Endothelial cell of umbilical vein (primary cell): ENCODE data around the gene SAMD1. TPM values are rescaled to one million over a fixed set of nuclear protein-coding genes. Genes with fewer than 3 reads are reported as not detected.
A peak's percentile ranks its signal among the peaks of the same experiment; 100 is the strongest.

Experiments used
- BruUV-seq: library from RNA; stranded (reverse); fragments of 400-500 nt; replicated peaks from 2 replicates; lab custom pipeline; 2021; lab: Mats Ljungman, UMichigan
- CTCF ChIA-PET: fragments of 300-600, 350-600 bp; sonication (Branson Sonifier 250); formaldehyde crosslinking; loops from one replicate; lab custom pipeline; 2021; ENCODE audit warnings: antibody characterized with exemption, inconsistent platforms; lab: Charles Lee
- POLR2A ChIA-PET: fragments of 300-600, 350-600 bp; sonication (Branson Sonifier 250); formaldehyde crosslinking; loops from one replicate; lab custom pipeline; 2021; ENCODE audit warnings: antibody characterized with exemption, inconsistent platforms; lab: Charles Lee
- DNase-seq: peaks from one replicate; pipeline ENCODE4 v3.0.0-alpha.2; 2011; ENCODE audit warnings: low read depth, low spot score
- FAIRE-seq: peaks from 2 replicates; lab custom pipeline; 2011; peaks lifted over from hg19 to GRCh38; lab: Jason Lieb, UNC
- H2AFZ ChIP-seq: 2 replicates; pipeline ENCODE4 v1.6.0; 2012; ENCODE audit warnings: low read depth, low read length, control low read depth, inconsistent platforms
- H3K27ac ChIP-seq: 2 replicates; pipeline ENCODE4 v1.5.1; 2011; ENCODE audit warnings: low read depth, mild to moderate bottlenecking, control low read depth, low read length, moderate library complexity; ENCODE audit not compliant: insufficient read depth
- H3K27me3 ChIP-seq, 2 experiments: 2 replicates each; pipeline versions ENCODE4 v1.6.0 to v1.6.1; 2011; ENCODE audit warnings: low read length in 2 of 2, mixed read lengths in 1 of 2; ENCODE audit not compliant: control insufficient read depth in 2 of 2, insufficient read depth in 2 of 2
- H3K36me3 ChIP-seq, 2 experiments: 2 replicates in 1 of 2; 3 replicates in 1 of 2; pipeline ENCODE4 v1.5.1; 2011; ENCODE audit warnings: low read length in 2 of 2, mild to moderate bottlenecking in 1 of 2, moderate library complexity in 1 of 2; ENCODE audit not compliant: control insufficient read depth in 2 of 2, insufficient read depth in 2 of 2; ENCODE audit errors: extremely low read depth in 1 of 2
- H3K4me1 ChIP-seq: 3 replicates; pipeline ENCODE4 v1.5.1; 2011; ENCODE audit warnings: mild to moderate bottlenecking, low read length; ENCODE audit not compliant: control insufficient read depth, insufficient read depth; ENCODE audit errors: extremely low read depth
- H3K4me2 ChIP-seq: 2 replicates; pipeline ENCODE4 v1.6.1; 2011; ENCODE audit warnings: low read length, control low read depth, mixed read lengths; ENCODE audit not compliant: insufficient read depth
- H3K4me3 ChIP-seq, 3 experiments: fragments of 200-600 bp in 1 of 3; sonication (generic), shearing (Covaris generic) in 1 of 3; replicated peaks in 1 of 3; 2 replicates each; pipeline ENCODE4 v1.5.1; 2011 to 2016; ENCODE audit warnings: control low read depth in 3 of 3, low read length in 3 of 3, mild to moderate bottlenecking in 2 of 3, inconsistent platforms in 1 of 3, low read depth in 1 of 3, moderate library complexity in 1 of 3; ENCODE audit not compliant: insufficient read depth in 1 of 3
- H3K79me2 ChIP-seq: 2 replicates; pipeline ENCODE4 v1.6.0; 2012; ENCODE audit warnings: low read length, inconsistent platforms; ENCODE audit not compliant: control insufficient read depth, insufficient read depth
- H3K9ac ChIP-seq: replicated peaks from 2 replicates; pipeline ENCODE3; 2011; ENCODE audit warnings: low read length, control low read depth; ENCODE audit not compliant: insufficient read depth; ENCODE audit errors: extremely low read depth
- H3K9me1 ChIP-seq: replicated peaks from 3 replicates; pipeline ENCODE4 v1.6.0; 2011; ENCODE audit warnings: mild to moderate bottlenecking, low read length; ENCODE audit not compliant: control insufficient read depth, insufficient read depth; ENCODE audit errors: extremely low read depth
- H3K9me3 ChIP-seq: replicated peaks from 2 replicates; pipeline ENCODE4 v1.5.1; 2012; ENCODE audit warnings: low read length, inconsistent platforms; ENCODE audit not compliant: control insufficient read depth, insufficient read depth
- H4K20me1 ChIP-seq: replicated peaks from 2 replicates; pipeline ENCODE3; 2011; ENCODE audit warnings: mild to moderate bottlenecking, low read length; ENCODE audit not compliant: control insufficient read depth, insufficient read depth; ENCODE audit errors: extremely low read depth
- CTCF ChIP-seq, 2 donors: IDR thresholded peaks; 1 replicate in 1 of 2; 2 replicates in 1 of 2; pipeline ENCODE4 v1.5.1; 2011; ENCODE audit warnings: low read length in 2 of 2, mild to moderate bottlenecking in 2 of 2, moderate library complexity in 2 of 2, control low read depth in 1 of 2, inconsistent platforms in 1 of 2, low read depth in 1 of 2; ENCODE audit not compliant: insufficient read depth in 1 of 2; ENCODE audit errors: extremely low read depth in 1 of 2
- EZH2 ChIP-seq: IDR thresholded peaks from 2 replicates; pipeline ENCODE4 v1.6.1; 2012; ENCODE audit warnings: borderline replicate concordance, low read depth, mild to moderate bottlenecking, moderate library complexity, low read length, inconsistent platforms; ENCODE audit not compliant: severe bottlenecking
- FOS ChIP-seq: IDR thresholded peaks from 2 replicates; pipeline ENCODE4 v1.6.1; 2011; ENCODE audit warnings: mild to moderate bottlenecking, low read length, moderate library complexity, borderline replicate concordance; ENCODE audit not compliant: insufficient read depth
- GATA2 ChIP-seq: IDR thresholded peaks from 2 replicates; pipeline ENCODE4 v1.7.0; 2011; ENCODE audit warnings: low read depth, mild to moderate bottlenecking, moderate library complexity, mixed read lengths, low read length; ENCODE audit not compliant: insufficient read length, insufficient read depth
- JUN ChIP-seq: IDR thresholded peaks from 2 replicates; pipeline ENCODE4 v1.6.1; 2011; ENCODE audit warnings: borderline replicate concordance, low read depth; ENCODE audit not compliant: insufficient read length, insufficient read depth
- MAX ChIP-seq: IDR thresholded peaks from 2 replicates; pipeline ENCODE4 v1.6.1; 2011; ENCODE audit not compliant: insufficient read depth, insufficient read length
- MYC ChIP-seq: IDR thresholded peaks from one replicate; pipeline ENCODE4 v1.6.1; 2011; ENCODE audit warnings: mild to moderate bottlenecking, low read depth, low read length
- POLR2A ChIP-seq: IDR thresholded peaks from 2 replicates; pipeline ENCODE4 v1.6.1; 2012; ENCODE audit warnings: low read depth, mild to moderate bottlenecking, control low read depth, low read length
- POLR2AphosphoS5 ChIP-seq: IDR thresholded peaks from 2 replicates; pipeline ENCODE4 v1.6.1; 2012; ENCODE audit warnings: low read depth, mild to moderate bottlenecking, control low read depth, low read length, moderate library complexity; ENCODE audit not compliant: insufficient read depth
- dilution Hi-C: fragments of 300-500 bp; cut with MboI; formaldehyde crosslinking; loops from one replicate; pipeline ENCODE4 v1.15.0; 2019; ENCODE audit warnings: low sequenced_read_pairs; ENCODE audit not compliant: extremely low pct_ligation_motif_present
- intact Hi-C: fragments of 100-400 bp; cut with micrococcal nuclease; formaldehyde crosslinking; loops from one replicate; pipeline ENCODE4 v1.10.0; 2022
- polyA plus RNA-seq, 4 experiments: library from polyadenylated mRNA; depleted of rRNA in 3 of 4; stranded (reverse) in 3 of 4; unstranded in 1 of 4; fragments of >200 nt; gene quantifications; 2 replicates each; pipeline versions ENCODE4 v1.2.1 to v1.2.3, GENCODE V29; 2011 to 2012; ENCODE audit warnings: missing spikeins in 1 of 4
- total RNA-seq: library from RNA; stranded (reverse); gene quantifications from 2 replicates; pipeline ENCODE4 v1.2.3, GENCODE V29; 2021

SAMD1 gene
- total and polyA plus RNA-seq, 2 donors (not counting 3 experiments of a cell fraction or from before 2014, with no cell fraction given) = 14.1 to 35.9 TPM

- no peaks in the 10 kb centered on the region for H3K36me3 ChIP-seq
- intact Hi-C loops (loop anchor here (2.0 kb wide), 2 partner anchors 26 to 36 kb away; partner anchors contain the start of gene SAMD1), dilution Hi-C loops (no loop called here)
- BruUV-seq = TSS peak; percentile 31
- CTCF ChIA-PET = interaction anchor here (1.2 to 4.8 kb wide), 4 partner anchors 13 to 239 kb away, joined by 3 to 27 read pairs (median 6); partner anchors contain the start of gene ASF1B
- no peak for DNase-seq
- H3K79me2 ChIP-seq = peaks cover 30% of the 10 kb centered on the region
- peaks cover 25% of the 10 kb centered on the region for H3K4me1 ChIP-seq
- no peaks in the 10 kb centered on the region for H3K9me3 ChIP-seq
- no peak overlapping the region for H3K27ac ChIP-seq
- H2AFZ ChIP-seq = peak overlapping the region; percentile 10
- no peaks in the 10 kb centered on the region for H3K27me3 ChIP-seq
- peak; percentile 15 for FAIRE-seq
- H3K4me2 ChIP-seq = peak overlapping the region; percentile 82
- no peaks in the 10 kb centered on the region for H4K20me1 ChIP-seq
- peak overlapping the region; percentile 51 for H3K9ac ChIP-seq
- no peaks in the 10 kb centered on the region for H3K9me1 ChIP-seq
- POLR2A ChIA-PET = interaction anchor here (0.6 kb wide), 1 partner anchor 35 kb away, joined by 3 read pairs; no protein-coding TSS in a partner anchor
- TF ChIP-seq MAX = no peak
- no peak for TF ChIP-seq MYC
- TF ChIP-seq GATA2 = no peak
- no peak for TF ChIP-seq CTCF (IDR thresholded peaks at IDR 0.05; ENCODE audit: extremely low read depth in 1 of 2, insufficient read depth in 1 of 2, low read depth in 1 of 2, low read length in 2 of 2)
- no peak for TF ChIP-seq FOS
- no peak for TF ChIP-seq POLR2AphosphoS5
- no peak for TF ChIP-seq JUN
- no peak for TF ChIP-seq POLR2A
- TF ChIP-seq EZH2 = no peak
- peak overlapping the region; percentile 67 to 84 (median 80) for H3K4me3 ChIP-seq
These were observed 26.0 kb upstream of the SAMD1 start for GRCh38 chr19:14116525-14116917.
